ENCODE results near the gene PSMA5. TPM values are rescaled to one million over a fixed set of nuclear protein-coding genes. Genes with fewer than 3 reads are reported as not detected.
"Not testable (repeated sequence)": the region's sequence is repeated elsewhere in the genome, so short reads cannot be mapped to it uniquely, and the experiment has no call there.

PSMA5 gene
- total and polyA plus RNA-seq, 5 experiments from 2014 or later = 71.1 to 93.9 (median 74.5) TPM

GRCh38 chr1:109396871-109397580 lies 29.2 kb downstream of the PSMA5 start:
- POLR2A ChIA-PET = interaction anchor here (1.2 to 2.3 kb wide), 2 partner anchors 114 to 118 kb away, joined by 3 to 11 read pairs; partner anchors contain the start of gene PSRC1

GRCh38 chr1:109396513-109396839 lies 29.8 kb downstream of the PSMA5 start:
- POLR2A ChIA-PET = interaction anchor here (2.3 kb wide), 1 partner anchor 114 kb away, joined by 11 read pairs; the partner anchor contains the start of gene PSRC1
- H3K36me3 Mint-ChIP-seq = peaks cover 0 to 12% (median 0%) of the 10 kb centered on the region in 3 donors
- ATAC-seq = no peak
- peak in 1 of 10 donors; percentile 2 for DNase-seq
- peaks cover 5 to 38% (median 18%) of the 10 kb centered on the region in 4 donors for H3K4me1 Mint-ChIP-seq
- peak overlapping the region in 1 of 10 donors; percentile 17 for H3K27ac Mint-ChIP-seq
- H3K27me3 Mint-ChIP-seq = peaks cover 24 to 46% (median 38%) of the 10 kb centered on the region in 5 donors
- H3K4me3 Mint-ChIP-seq = peak overlapping the region; percentile 46 to 93 (median 90)
- no peaks in the 10 kb centered on the region for H3K9me3 Mint-ChIP-seq

More at GRCh38 chr1:109396871-109397580, 29.2 kb downstream of the PSMA5 start:
- peaks cover 22 to 46% (median 35%) of the 10 kb centered on the region in 5 donors for H3K27me3 Mint-ChIP-seq
- H3K4me1 Mint-ChIP-seq = peaks cover 5 to 32% (median 18%) of the 10 kb centered on the region in 4 donors
- no peaks in the 10 kb centered on the region for H3K9me3 Mint-ChIP-seq
- DNase-seq = peak in 5 of 10 donors; percentile 2 to 29 (median 25)
- ATAC-seq = peak in 1 of 2 donors; percentile 14
- peak overlapping the region; percentile 79 to 93 (median 90) for H3K4me3 Mint-ChIP-seq
- H3K27ac Mint-ChIP-seq = peak overlapping the region in 5 of 10 donors; percentile 19 to 82 (median 69)
- peaks cover 0 to 16% (median 0%) of the 10 kb centered on the region in 3 donors for H3K36me3 Mint-ChIP-seq

- POLR2A ChIA-PET = no interaction called here
- ATAC-seq (no peak), DNase-seq (no peak)
- no peaks in the 10 kb centered on the region for H3K9me3 Mint-ChIP-seq
- H3K36me3 Mint-ChIP-seq = peaks cover 0 to 6% (median 0%) of the 10 kb centered on the region in 3 donors
- peaks cover 24 to 46% (median 39%) of the 10 kb centered on the region in 5 donors for H3K27me3 Mint-ChIP-seq
- peak overlapping the region in 9 of 10 donors; percentile 43 to 92 (median 89) for H3K4me3 Mint-ChIP-seq
- H3K27ac Mint-ChIP-seq = peak overlapping the region in 2 of 10 donors; percentile 15 to 17
- H3K4me1 Mint-ChIP-seq = peaks cover 5 to 41% (median 18%) of the 10 kb centered on the region in 4 donors
Observed at GRCh38 chr1:109395602-109396512, 30.4 kb downstream of the PSMA5 start.

- ATAC-seq, H3K4me3 Mint-ChIP-seq, DNase-seq, POLR2A ChIA-PET, H3K36me3 Mint-ChIP-seq, H3K9me3 Mint-ChIP-seq: not testable (repeated sequence)
- Mint-ChIP-seq H3K27me3 (peaks cover 24 to 52% (median 39%) of the 10 kb centered on the region in 5 donors), H3K4me1 (peaks cover 5 to 41% (median 18%) of the 10 kb centered on the region in 4 donors), H3K27ac (peak overlapping the region in 1 of 10 donors; percentile 52)
Observed at GRCh38 chr1:109395282-109395599, 31.0 kb downstream of the PSMA5 start.

- no peaks in the 10 kb centered on the region for H3K9me3 Mint-ChIP-seq
- peaks cover 0 to 2% (median 0%) of the 10 kb centered on the region in 3 donors for H3K36me3 Mint-ChIP-seq
- H3K4me1 Mint-ChIP-seq = peaks cover 5 to 45% (median 18%) of the 10 kb centered on the region in 4 donors
- ATAC-seq (no peak), DNase-seq (no peak)
- peaks cover 28 to 57% (median 43%) of the 10 kb centered on the region in 5 donors for H3K27me3 Mint-ChIP-seq
- POLR2A ChIA-PET = no interaction called here
- H3K4me3 Mint-ChIP-seq = no peak overlapping the region
- no peak overlapping the region for H3K27ac Mint-ChIP-seq
Observed at GRCh38 chr1:109394591-109395281, 31.5 kb downstream of the PSMA5 start.

- POLR2A ChIA-PET = no interaction called here
Observed at GRCh38 chr1:109393617-109394233, 32.5 kb downstream of the PSMA5 start.

GRCh38 chr1:109392788-109393616 lies 33.2 kb downstream of the PSMA5 start:
- H3K9me3 Mint-ChIP-seq = no peaks in the 10 kb centered on the region
- peaks cover 3 to 34% (median 12%) of the 10 kb centered on the region in 4 donors for H3K4me1 Mint-ChIP-seq
- DNase-seq (no peak), ATAC-seq (no peak)
- POLR2A ChIA-PET = no interaction called here
- H3K27me3 Mint-ChIP-seq = peaks cover 35 to 70% (median 54%) of the 10 kb centered on the region in 5 donors
- peaks cover 0 to 2% (median 0%) of the 10 kb centered on the region in 3 donors for H3K36me3 Mint-ChIP-seq
- peak overlapping the region in 1 of 10 donors; percentile 2 for H3K4me3 Mint-ChIP-seq
- H3K27ac Mint-ChIP-seq = no peak overlapping the region

More at GRCh38 chr1:109393617-109394233, 32.5 kb downstream of the PSMA5 start:
- Mint-ChIP-seq H3K4me1 (peaks cover 4 to 41% (median 16%) of the 10 kb centered on the region in 4 donors), H3K27me3 (peaks cover 33 to 68% (median 51%) of the 10 kb centered on the region in 5 donors), H3K4me3 (no peak overlapping the region), H3K36me3 (peaks cover 0 to 2% (median 0%) of the 10 kb centered on the region in 3 donors), H3K9me3 (no peaks in the 10 kb centered on the region), H3K27ac (no peak overlapping the region)
- ATAC-seq = no peak
- DNase-seq = no peak

GRCh38 chr1:109392037-109392787 lies 34.0 kb downstream of the PSMA5 start:
- Mint-ChIP-seq H3K9me3 (no peaks in the 10 kb centered on the region), H3K27me3 (peaks cover 35 to 70% (median 56%) of the 10 kb centered on the region in 5 donors), H3K4me1 (peaks cover 3 to 34% (median 11%) of the 10 kb centered on the region in 4 donors), H3K4me3 (no peak overlapping the region), H3K36me3 (peaks cover 0 to 2% (median 0%) of the 10 kb centered on the region in 3 donors), H3K27ac (no peak overlapping the region)
- POLR2A ChIA-PET = no interaction called here
- no peak for DNase-seq
- no peak for ATAC-seq

- DNase-seq (no peak), ATAC-seq (no peak)
- Mint-ChIP-seq H3K4me1 (peaks cover 2 to 29% (median 6%) of the 10 kb centered on the region in 4 donors), H3K27me3 (peaks cover 31 to 68% (median 51%) of the 10 kb centered on the region in 5 donors), H3K36me3 (peaks cover 0 to 2% (median 0%) of the 10 kb centered on the region in 3 donors), H3K27ac (no peak overlapping the region), H3K4me3 (peak overlapping the region in 1 of 10 donors; percentile 20), H3K9me3 (no peaks in the 10 kb centered on the region)
- POLR2A ChIA-PET = interaction anchor here (1.0 kb wide), 1 partner anchor 12 kb away, joined by 3 read pairs; no protein-coding TSS in a partner anchor
Observed at GRCh38 chr1:109391626-109392025, 34.6 kb downstream of the PSMA5 start.

GRCh38 chr1:109391157-109391556 lies 35.1 kb downstream of the PSMA5 start:
- DNase-seq = no peak
- Mint-ChIP-seq H3K27me3 (peaks cover 27 to 63% (median 47%) of the 10 kb centered on the region in 5 donors), H3K9me3 (no peaks in the 10 kb centered on the region), H3K27ac (no peak overlapping the region), H3K4me1 (peaks cover 0 to 25% (median 1%) of the 10 kb centered on the region in 4 donors), H3K4me3 (no peak overlapping the region), H3K36me3 (peaks cover 0 to 2% (median 0%) of the 10 kb centered on the region in 3 donors)
- ATAC-seq = no peak
- POLR2A ChIA-PET = interaction anchor here (1.0 kb wide), 1 partner anchor 12 kb away, joined by 3 read pairs; no protein-coding TSS in a partner anchor

All from naive thymus-derived CD8-positive, alpha-beta T cell (primary cell).